ENCODE results near the gene ADAM33.

The ADAM33 gene, protein sequence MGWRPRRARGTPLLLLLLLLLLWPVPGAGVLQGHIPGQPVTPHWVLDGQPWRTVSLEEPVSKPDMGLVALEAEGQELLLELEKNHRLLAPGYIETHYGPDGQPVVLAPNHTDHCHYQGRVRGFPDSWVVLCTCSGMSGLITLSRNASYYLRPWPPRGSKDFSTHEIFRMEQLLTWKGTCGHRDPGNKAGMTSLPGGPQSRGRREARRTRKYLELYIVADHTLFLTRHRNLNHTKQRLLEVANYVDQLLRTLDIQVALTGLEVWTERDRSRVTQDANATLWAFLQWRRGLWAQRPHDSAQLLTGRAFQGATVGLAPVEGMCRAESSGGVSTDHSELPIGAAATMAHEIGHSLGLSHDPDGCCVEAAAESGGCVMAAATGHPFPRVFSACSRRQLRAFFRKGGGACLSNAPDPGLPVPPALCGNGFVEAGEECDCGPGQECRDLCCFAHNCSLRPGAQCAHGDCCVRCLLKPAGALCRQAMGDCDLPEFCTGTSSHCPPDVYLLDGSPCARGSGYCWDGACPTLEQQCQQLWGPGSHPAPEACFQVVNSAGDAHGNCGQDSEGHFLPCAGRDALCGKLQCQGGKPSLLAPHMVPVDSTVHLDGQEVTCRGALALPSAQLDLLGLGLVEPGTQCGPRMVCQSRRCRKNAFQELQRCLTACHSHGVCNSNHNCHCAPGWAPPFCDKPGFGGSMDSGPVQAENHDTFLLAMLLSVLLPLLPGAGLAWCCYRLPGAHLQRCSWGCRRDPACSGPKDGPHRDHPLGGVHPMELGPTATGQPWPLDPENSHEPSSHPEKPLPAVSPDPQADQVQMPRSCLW

DNA sequence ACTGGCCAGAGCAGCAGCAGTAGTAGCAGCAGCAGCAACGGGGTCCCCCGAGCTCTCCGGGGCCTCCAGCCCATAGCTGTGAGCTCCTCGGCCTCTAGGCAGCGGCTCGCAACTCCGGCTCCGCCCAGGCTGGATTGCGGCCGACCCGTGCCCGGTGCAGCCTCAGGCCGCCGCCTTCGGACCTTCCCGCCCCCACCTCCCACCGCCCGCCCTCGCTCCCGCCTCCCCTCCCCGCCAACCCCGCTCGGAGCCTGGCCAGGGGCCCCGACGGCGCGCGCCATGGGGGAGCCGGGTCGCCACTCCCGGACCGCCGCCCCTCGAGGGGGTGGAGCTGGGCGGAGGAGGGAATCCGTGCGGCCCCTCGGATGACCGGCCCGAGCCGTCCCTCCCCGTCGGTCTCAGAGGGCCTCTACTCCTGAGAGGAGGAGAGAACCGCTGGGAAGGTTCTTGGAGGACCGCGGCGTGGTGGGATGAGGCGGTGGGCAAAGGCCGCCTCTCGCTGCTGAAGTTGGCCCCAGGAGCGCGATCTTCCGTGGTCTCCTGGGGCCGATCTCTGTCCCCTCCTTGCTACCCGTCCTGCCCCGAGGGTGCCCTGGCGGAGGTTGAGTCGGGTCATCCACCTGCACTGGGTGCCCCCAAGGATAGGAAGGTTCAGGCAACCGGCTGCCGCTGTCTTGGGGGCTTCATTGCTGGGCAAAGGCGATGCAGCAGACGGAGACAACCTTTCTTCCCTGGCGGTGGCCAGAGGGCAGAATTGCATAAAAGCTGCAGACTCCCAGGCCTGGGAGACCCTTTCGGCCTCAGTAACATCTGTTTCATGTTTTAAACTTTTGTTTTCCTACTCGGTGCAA lies at the start of gene ADAM33:
ADAM33 (minus strand) TSS at position 80 of the 851 bp plus-strand sequence; CDS start at position 74, 6 bp downstream.
- DNase-seq: no peak

DNA sequence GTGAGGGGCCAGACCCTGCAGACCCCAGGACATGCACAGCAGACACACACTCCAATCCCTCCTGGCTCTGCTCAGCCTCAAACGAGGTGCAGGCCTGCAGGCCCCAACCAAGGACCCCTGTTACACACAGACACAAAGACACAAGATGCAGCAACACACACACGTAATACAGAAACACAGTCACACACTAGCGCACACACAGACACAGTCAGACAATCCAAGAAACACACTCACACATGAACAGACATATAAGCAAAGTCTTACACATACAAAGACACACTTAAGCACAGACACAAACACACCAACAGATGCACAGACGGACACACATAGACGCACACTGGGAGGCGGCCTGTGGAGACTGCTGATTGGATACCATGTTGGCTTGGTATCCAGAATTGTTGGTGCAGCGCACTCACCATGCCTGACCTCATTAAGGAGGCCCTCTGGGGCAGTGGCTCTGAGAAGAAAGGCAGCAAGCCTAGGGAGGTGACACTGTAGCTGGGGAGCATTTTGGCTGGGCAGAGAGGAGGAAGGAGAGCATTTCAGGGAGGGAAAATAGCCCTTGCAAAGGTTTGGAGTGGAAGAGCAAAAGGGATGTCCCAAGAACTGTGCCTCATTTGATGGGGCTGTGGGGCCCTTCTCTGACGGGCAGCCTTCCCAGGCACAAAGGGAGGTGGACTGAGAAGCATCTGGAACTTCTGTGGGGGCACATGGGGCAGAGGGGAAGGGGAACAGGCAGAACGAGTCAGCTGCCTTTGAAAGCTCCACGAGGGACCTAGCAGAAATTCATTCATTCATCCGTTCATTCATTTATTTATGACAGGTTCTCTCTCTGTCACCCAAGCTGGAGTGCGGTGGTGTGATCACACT lies 49.2 kb upstream of the ADAM33 start:
- DNase-seq: no peak

DNA sequence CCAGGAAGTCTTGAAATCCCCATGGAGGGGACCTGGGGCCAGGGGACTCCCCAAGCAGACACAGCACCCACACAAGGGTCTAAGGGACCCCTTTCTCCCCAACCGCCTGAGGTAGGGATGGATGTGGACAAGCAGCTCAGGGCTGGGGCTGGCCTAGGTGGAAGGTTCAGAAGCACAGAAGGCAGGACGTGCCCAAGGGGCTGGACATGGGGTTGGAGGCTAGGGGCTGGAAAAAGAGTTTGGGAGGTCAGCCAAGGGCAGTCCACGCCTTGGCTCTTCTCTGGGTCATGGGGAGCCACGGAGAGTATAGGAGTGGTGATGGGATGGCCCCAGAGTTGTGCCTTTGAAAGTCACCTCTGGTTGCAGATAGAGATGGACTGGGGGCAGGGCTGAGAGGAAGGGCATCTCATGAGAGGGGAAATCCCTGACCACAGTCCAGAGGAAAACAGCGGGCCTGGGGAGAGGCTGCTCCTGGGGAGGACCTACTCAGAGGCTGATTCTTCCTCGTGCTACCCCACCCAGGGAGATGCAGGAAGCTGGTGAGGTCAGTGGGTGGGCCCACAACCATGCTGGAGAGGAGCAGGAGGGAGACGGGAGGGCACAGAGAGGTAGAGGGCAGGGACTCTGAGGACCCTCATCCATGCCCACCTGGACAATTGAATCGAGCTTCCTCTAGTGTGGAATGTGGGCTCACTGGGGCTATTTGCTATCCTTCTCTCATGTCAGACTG lies 48.2 kb upstream of the ADAM33 start:
- DNase-seq: peak; percentile 54

DNA sequence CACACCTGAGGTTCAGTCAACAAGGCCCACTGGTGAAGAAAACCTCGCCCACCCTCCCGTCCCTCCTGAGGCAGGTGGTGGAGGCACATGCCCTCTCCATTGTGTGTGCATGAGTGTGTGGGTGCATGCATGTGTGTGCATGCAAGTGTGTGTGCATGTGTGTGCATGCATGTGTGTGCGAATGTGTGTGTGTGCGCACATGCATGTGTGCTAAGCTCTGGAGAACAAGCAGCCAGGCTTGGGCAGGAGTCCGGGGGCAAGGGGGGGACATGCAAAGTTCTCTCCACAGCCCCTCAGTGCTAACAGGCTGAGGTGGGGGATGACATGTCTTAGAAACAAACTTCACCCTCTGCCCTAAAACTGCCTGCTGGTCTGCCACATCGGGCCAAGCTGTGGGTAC lies 47.6 kb upstream of the ADAM33 start:
- no peak for DNase-seq

DNA sequence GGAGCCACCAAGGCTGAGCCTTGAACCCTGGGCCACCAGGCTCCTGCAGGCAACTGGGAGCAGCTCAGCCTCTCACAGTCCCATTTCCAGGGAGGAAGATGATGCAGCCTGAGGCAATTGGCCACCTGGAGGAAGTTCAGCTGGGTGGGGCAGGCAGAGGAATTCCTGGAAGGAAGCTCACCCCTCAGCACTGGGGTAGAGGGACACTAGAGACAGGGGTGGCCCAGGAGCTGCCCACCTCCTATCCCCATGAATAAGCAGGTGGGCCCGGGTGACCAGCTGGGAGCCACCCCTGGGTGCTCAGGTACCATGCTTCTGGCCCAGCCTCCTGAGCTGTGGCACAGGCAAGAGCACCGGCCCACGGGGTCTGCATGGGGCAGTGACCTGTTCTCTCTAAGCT lies 47.1 kb upstream of the ADAM33 start:
- DNase-seq: no peak

DNA sequence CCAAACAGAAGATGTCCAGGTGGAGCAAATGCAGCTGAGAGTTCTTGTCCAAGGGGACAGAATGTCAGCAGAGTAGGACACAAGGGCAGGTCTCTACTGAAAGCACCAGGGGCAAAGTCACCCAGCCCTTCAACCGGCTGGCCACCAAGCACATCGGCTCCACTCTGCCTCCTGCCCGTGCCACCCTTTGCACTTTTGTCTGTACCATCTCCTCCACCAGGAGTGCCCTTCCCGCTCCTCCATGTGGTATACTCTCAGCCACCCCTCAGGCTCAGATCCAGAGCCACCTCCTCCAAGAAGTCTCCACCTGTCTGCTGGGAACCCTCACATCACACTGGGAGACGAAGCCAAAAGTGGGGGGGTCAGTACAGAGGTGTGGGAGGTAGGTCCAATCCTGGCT lies 46.5 kb upstream of the ADAM33 start:
- DNase-seq: no peak

DNA sequence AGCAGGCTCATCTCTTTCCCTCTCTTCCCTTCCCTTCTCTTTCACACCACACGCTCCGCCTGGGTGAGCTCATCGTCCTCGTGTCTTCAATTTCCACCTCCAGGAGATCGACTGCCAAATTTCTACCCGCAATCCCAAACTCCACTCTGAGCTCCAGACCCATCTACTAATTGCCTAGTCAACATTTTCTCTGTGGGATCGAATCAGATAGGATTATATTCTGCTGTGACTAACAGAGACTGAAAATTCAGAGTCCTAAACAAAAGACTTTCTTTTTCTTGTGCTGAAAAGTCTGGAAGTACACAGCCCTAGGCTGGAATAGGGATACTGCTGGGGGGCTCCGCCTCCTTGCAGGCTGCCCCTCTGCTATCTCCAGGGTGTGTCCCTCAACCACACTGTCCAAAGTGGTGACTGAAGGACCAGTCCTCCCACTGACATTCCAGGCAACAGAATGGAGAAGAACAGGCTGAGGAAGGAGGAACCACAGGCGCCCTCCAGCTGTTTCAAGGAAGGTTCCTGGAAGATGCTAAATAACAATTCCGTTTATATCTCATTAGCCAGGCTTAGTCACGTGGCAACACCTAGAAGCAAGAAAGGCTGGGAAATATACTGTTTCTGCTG lies 45.7 kb upstream of the ADAM33 start:
- DNase-seq: no peak

DNA sequence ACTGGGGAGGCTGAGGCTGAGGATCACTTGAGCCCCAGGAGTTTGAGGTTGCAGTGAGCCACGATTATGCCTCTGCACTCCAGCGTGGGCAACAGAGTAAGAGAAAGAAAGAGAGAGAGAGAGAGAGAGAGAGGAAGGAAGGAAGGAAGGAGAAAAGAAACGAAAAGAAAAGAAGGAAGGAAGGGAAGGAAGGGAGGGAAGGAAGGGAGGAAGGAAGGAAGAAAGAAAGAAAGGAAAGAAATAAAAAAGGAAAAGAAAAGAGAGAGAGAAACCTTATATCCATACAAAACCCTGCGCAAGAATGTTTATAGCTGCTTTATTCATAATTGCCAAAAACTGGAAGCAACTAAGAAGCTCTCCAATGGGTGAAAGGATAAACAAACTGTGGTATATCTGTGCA lies 42.5 kb upstream of the ADAM33 start:
- DNase-seq: no peak

DNA sequence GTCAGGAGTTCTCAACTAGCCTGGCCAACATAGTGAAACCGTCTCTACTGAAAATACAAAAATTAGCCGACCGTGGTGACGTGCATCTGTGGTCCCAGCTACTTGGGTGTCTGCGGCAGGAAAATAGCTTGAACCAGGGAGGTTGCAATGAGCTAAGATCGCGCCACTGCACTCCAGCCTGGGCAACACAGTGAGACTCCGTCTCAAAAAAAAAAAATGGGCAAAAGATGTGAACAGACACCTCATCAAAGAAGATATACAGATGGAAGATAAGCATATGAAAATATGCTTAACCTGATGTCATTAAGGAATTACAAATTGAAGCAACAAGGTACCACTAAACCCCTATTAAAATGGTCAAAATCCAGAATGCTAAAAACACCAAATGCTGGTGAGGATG lies 41.5 kb upstream of the ADAM33 start:
- no peak for DNase-seq

DNA sequence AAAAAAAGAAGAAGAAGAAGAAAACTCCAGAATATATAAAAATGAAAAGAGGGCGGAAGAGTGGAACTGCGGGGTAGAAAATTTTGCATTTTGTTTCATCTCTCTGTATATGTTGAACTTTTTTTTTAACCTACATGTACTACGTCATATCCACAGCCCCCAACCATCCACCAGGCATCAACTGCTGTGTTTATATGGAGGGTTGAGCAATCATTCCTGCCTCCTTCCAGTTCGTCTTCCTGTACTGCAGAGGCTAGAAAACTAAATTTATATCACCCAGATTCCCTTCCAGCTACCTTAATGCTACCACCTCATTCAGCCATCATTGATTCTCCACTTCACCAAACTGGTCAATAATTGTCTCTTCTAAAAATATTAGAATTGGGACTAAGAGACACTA lies 40.1 kb upstream of the ADAM33 start:
- no peak for DNase-seq

DNA sequence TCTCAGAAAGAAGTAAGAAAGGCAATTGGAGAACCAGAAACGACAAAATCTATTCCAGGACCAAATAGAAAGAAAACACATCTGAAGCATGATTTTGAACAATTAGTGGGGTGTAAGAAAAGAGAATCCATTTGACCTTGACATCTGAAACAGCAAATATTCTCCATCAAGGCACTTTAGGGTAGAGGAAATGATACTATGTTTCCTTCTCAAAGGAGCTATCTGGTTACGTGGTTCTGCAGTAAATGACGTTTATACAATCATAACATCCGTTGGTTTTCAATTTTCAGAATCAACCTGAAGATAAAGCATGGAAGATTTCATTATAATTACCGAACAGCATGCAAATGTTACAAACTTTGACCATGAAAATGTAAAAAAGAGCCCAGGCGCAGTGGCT lies 38.8 kb upstream of the ADAM33 start:
- no peak for DNase-seq

DNA sequence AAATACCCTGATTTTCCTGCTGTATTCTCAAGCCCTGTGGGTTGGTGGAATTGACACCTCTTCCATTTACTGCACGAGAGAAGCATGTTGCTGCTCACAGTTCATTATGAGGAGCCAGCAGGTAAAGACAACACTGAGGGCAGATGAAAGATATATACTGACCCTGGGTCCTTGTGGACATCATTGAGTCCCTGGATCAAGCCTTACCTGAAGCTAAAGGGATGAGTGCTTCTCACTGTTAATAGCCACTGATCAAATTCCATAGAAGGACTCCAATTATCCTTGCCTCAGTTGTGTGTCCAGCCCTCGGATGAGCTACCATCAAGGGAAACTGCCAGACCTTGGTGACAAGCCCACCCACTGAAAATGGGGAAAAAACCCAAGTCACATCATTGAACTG lies 38.3 kb upstream of the ADAM33 start:
- no peak for DNase-seq

DNA sequence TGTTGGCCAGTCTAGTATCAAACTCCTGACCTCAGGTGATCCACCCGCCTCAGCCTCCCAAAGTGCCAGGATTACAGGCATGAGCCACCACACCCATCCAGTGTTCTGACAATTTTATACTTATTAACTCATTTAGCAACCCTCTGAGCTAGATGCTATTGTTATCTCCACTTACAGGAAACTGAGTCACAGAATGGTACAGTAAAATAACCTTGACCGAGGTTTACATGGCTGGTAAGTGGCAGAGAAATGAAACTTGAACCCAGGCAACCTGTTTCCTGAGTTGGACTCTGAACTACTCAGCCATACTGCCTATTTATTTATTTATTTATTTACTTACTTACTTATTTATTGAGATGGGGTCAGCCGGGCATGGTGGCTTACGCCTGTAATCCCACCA lies 37.2 kb upstream of the ADAM33 start:
- no peak for DNase-seq

DNA sequence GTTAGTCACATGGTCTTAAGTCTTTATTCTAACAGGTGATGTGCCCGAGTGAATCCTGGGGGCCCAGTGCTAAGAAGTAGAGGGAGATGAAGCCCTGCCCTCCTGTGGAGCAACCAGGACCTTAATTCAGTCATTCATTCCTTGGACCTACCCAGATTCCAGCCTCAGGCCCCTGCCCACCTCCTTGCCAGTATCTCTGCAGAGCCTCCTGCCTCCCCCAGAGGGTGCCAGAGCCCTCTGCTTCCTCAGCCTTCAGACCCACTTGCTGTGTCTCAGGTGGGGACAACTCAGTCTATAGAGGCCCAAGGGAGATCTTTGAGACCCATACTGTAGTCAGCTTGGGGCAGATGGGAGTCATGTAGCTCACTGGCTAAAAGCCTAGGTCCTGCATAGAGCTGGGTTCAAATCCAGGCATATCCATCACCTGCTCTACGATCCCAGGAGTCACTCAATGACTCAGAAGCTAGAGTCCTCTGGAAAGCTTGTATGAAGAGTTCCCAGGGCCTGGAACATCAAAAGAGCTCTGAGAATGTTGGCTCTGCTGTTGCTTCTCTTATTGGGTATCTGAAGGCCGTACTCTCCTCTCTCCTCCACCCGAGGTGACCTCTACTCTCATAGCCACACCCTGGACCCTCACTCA lies 34.5 kb upstream of the ADAM33 start:
- DNase-seq: peak; percentile 52

DNA sequence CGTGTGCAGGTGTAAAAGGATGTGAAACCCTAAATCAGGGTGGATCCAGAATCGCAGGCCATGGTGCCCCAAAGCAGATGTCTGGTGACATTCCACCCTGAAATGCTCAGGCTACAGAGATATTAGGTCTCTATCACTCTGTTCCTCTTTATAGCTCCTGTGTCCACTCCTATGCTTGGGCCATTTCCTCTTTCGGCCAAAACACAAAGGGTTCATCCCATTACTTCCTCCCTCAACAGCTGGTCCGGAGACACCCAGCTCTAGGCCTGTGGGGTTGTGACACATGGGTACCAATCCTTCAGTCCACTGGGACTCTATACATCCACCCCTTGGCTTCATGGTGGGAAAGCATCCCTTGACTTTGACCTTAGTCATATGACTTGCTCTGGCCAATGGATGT lies 32.3 kb upstream of the ADAM33 start:
- peak; percentile 87 for DNase-seq

DNA sequence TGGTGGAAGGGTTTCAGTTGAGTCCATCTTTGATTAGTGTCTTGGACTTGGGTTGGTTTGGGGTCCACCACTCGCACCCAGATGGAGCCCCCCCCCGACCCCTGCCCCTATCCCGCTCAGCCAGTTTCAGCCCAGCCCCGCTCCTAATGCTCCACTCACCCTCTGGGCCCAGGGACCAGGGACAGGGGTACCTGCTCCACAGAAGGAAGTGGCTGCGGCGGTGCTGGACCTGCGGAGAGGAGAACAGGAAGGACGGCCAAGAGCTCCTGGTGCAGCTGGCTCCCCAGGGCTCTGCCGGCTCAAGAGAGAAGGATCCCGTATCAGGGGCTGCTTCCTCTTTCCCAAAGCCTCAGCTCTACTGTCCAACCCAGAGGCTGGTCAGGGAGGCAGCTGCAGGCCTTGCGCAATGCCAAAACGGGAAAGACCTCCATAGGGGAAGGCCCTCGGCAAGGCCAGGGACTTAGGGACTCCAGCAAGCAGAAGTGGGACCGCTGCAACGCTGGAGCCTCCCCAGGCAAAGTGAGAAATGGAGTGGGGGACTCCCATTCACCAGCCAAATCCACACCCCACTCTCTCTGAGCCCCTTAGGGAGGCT lies 30.6 kb upstream of the ADAM33 start, which contains the start of gene SIGLEC1:
SIGLEC1 (minus strand) TSS at position 322 of the 595 bp plus-strand sequence. CDS start 5,472 bp downstream, outside the sequence.
- peak; percentile 99 for DNase-seq

DNA sequence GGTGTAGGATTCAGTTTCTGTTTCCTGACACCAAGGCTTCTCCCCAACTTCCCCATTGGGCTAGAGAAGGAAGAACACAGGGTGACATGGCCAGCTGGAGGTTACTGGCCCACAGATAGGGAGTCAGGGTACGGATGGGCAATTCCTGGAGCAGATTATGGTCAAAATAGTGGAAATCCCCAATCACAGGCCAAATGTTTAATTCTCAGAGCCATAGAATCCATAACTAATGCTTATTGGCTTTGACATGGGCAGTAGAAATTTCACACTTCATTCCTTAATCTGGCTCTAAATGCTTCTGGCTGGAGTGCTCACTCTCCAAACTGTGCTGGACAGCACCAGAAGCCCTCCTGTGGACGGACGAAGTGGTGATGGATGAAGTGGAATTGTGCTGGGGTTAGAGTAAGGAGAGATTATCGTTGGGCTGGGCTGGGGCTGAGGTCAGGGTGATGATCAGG lies 29.7 kb upstream of the ADAM33 start:
- DNase-seq: peak; percentile 92

DNA sequence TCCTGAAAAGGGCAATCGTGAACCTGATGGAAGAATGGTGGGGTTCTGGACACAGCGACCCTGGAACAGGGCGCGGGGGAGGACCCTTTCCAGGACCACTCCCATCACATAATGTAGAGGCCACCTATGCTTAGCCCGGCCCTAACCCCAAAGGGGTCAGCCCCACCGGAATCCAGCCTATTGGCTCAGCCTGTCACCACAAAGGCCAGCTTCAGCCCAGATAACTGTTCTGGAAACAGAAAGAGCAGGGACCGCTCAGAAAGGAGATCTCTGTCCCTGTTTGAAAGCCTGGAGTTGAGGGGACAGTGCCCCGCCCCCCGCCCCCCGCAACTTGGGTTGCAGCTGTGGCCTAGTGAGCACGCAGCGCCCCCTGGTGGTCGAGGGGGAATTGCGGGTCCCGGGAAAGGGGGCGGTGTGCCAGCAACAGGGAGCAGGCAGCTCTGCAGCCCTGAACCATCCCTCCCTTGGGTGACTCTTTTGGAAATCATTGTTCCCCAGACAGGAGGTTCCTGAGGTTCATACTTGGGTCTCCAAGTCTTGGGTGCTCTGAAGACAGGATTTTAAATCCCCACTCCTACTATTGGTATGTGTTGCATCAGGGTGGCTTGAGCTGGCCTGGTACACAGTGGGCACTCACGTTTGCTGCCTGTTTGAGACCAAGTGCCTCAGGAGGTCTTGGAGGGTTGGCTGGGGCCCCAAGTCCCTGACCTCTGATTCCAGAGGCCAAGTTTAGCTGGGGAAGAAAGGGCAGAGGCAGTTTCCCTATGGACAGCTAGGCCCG lies 29.1 kb upstream of the ADAM33 start:
- DNase-seq: peak; percentile 82

DNA sequence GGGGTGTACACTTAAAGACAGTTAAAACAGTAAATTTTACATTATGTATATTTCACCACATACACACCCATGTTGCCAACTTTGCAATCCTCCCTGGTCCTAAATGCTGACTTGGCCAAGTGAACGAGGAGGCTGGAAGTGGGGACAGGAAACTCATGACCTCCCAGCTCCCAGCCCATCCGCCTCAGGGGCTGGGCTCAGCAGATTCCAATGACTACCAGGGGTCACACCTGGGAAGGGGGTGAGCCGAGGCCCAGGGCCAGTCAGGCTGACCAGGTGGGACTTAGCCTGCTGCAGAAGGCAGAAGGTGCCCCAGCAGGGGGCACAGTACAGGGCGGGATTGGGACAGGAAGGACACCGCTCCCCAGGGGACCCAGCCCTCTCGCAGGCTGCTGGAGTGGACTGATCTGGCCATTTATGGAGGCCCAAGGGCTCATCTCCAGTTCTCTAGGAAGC lies 28.2 kb upstream of the ADAM33 start:
- DNase-seq: peak; percentile 17

All from suppressor macrophage treated with lipopolysaccharide for 4 hours (primary cell).